Measurements from ENCODE around the gene HRH1.

The HRH1 gene

GRCh38 chr3:11188231-11188630 lies 33.9 kb downstream of the HRH1 start:
- H3K4me3 ChIP-seq (ENCODE audit: low read depth, low read length), result no peak overlapping the region
- no peak for TF ChIP-seq CTCF (IDR thresholded peaks at IDR 0.05; ENCODE audit: borderline replicate concordance, insufficient read depth, low read depth, low read length)

GRCh38 chr3:11195201-11195600 lies 40.9 kb downstream of the HRH1 start:
- TF ChIP-seq CTCF (IDR thresholded peaks at IDR 0.05; ENCODE audit: borderline replicate concordance, insufficient read depth, low read depth, low read length), result no peak
- H3K4me3 ChIP-seq (ENCODE audit: low read depth, low read length), result no peak overlapping the region

- no peak for TF ChIP-seq CTCF (IDR thresholded peaks at IDR 0.05; ENCODE audit: borderline replicate concordance, insufficient read depth, low read depth, low read length)
- no peak overlapping the region for H3K4me3 ChIP-seq (ENCODE audit: low read depth, low read length)
Measured at GRCh38 chr3:11195721-11196332, 41.5 kb downstream of the HRH1 start.

GRCh38 chr3:11197484-11197883 lies 43.2 kb downstream of the HRH1 start:
- no peak overlapping the region for H3K4me3 ChIP-seq (ENCODE audit: low read depth, low read length)
- no peak for TF ChIP-seq CTCF (IDR thresholded peaks at IDR 0.05; ENCODE audit: borderline replicate concordance, insufficient read depth, low read depth, low read length)

- no peak overlapping the region for H3K4me3 ChIP-seq (ENCODE audit: low read depth, low read length)
- no peak for TF ChIP-seq CTCF (IDR thresholded peaks at IDR 0.05; ENCODE audit: borderline replicate concordance, insufficient read depth, low read depth, low read length)
Measured at GRCh38 chr3:11198070-11198469, 43.8 kb downstream of the HRH1 start.

GRCh38 chr3:11198495-11198894 lies 44.2 kb downstream of the HRH1 start:
- no peak overlapping the region for H3K4me3 ChIP-seq (ENCODE audit: low read depth, low read length)
- TF ChIP-seq CTCF (IDR thresholded peaks at IDR 0.05; ENCODE audit: borderline replicate concordance, insufficient read depth, low read depth, low read length), result no peak

All from GM12875 (cell line).